NT2/D1 (cell line): ENCODE measurements around the gene CPT2.

Experiments
- SUZ12 ChIP-seq: IDR thresholded peaks from 2 replicates; pipeline ENCODE4 v1.6.1; 2011; ENCODE audit not compliant: insufficient read length, insufficient read depth; ENCODE audit errors: extremely low read depth
- ZNF274 ChIP-seq: IDR thresholded peaks from 2 replicates; pipeline ENCODE4 v1.6.1; 2011; ENCODE audit warnings: mild to moderate bottlenecking, low read depth, low read length

DNA sequence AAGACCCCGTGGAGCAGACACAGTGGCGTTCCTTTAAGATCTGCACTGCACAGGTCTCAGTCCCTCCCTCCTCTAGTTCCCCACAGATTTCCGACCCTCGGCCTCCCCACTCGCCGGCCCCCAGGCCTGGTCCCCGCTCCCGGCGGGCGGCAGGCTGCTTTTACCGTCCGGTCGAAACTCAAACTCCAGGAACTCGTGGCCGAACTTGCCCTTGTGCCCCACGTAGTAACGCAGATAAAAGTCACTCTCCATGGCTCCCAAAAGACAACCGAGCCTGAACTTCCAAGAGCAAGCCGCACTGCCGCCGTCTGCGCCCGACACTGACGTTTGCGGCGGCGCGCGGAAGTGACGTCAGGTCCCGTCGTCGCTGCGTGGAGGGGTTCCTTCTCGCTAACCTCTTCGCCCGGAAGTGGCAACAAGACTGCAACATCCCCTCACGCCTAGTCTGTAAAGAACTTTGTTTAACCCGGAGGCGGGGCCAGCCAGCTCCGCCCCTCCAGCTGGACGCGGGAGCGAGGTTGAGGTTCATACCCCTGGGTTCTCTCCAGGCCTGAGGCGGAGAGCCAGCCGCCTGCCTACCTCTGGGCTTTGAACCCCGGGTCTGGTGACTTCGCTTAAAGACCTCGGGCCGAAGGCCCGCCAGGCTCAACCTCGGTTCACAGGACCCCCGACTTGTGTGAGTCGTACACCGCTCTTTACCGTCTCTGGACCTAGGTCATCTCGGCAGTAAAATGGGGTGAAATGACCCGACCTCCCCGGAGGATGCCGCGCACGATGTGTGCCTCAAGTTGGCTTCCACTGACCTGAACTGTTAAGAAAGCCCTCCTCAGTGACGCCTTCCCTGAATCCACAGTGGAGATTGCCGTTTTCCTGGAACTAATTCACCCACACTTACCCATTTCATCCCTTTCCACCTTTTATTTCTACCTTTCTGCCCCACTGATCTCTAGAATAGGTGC lies 41.9 kb downstream of the CPT2 start, which contains the start of gene MAGOH:
- TF ChIP-seq ZNF274 (no peak), SUZ12 (no peak)
